Keratinocyte (primary cell): ENCODE data around the gene TUBB3. TPM values are rescaled to one million over a fixed set of nuclear protein-coding genes. Genes with fewer than 3 reads are reported as not detected.

Experiments used
- DNase-seq: peaks from one replicate; pipeline ENCODE4 v3.0.0-alpha.2; 2011; ENCODE audit warnings: low read depth, missing footprints, low spot score
- FAIRE-seq: peaks from 2 replicates; lab custom pipeline; 2011; peaks lifted over from hg19 to GRCh38; lab: Jason Lieb, UNC
- H2AFZ ChIP-seq: 2 replicates; pipeline ENCODE4 v1.6.0; 2012; ENCODE audit warnings: low read length, control low read depth, inconsistent platforms; ENCODE audit not compliant: control insufficient read depth
- H3K27ac ChIP-seq: 2 replicates; pipeline ENCODE4 v1.5.1; 2011; ENCODE audit warnings: low read length; ENCODE audit not compliant: control insufficient read depth, insufficient read depth
- H3K27me3 ChIP-seq: 3 replicates; pipeline ENCODE4 v1.6.0; 2011; ENCODE audit warnings: low read length; ENCODE audit not compliant: control insufficient read depth, insufficient read depth; ENCODE audit errors: extremely low read depth
- H3K36me3 ChIP-seq, 2 experiments: 2 replicates in 1 of 2; 3 replicates in 1 of 2; pipeline ENCODE4 v1.5.1; 2011; ENCODE audit warnings: low read length in 2 of 2, mild to moderate bottlenecking in 1 of 2; ENCODE audit not compliant: control insufficient read depth in 2 of 2, insufficient read depth in 2 of 2; ENCODE audit errors: extremely low read depth in 1 of 2
- H3K4me1 ChIP-seq: 3 replicates; pipeline ENCODE4 v1.5.1; 2011; ENCODE audit warnings: low read length; ENCODE audit not compliant: control insufficient read depth, insufficient read depth; ENCODE audit errors: extremely low read depth
- H3K4me2 ChIP-seq: 3 replicates; pipeline ENCODE4 v1.6.0; 2011; ENCODE audit warnings: low read depth, low read length; ENCODE audit not compliant: control insufficient read depth, insufficient read depth; ENCODE audit errors: extremely low read depth
- H3K4me3 ChIP-seq, 3 experiments: fragments of 200-600 bp in 1 of 3; sonication (generic) in 1 of 3; 2 replicates in 2 of 3; 3 replicates in 1 of 3; pipeline ENCODE4 v1.5.1; 2011 to 2016; ENCODE audit warnings: low read length in 3 of 3, mild to moderate bottlenecking in 3 of 3, control low read depth in 2 of 3, inconsistent platforms in 1 of 3, low read depth in 1 of 3, mixed read lengths in 1 of 3, mixed run types in 1 of 3, moderate library complexity in 1 of 3; ENCODE audit not compliant: control insufficient read depth in 2 of 3, insufficient read depth in 2 of 3; ENCODE audit errors: extremely low read depth in 1 of 3
- H3K79me2 ChIP-seq: 2 replicates; pipeline ENCODE4 v1.6.0; 2012; ENCODE audit warnings: low read length; ENCODE audit not compliant: control insufficient read depth, insufficient read depth
- H3K9ac ChIP-seq: 3 replicates; pipeline ENCODE4 v1.6.0; 2011; ENCODE audit warnings: low read length; ENCODE audit not compliant: control insufficient read depth, insufficient read depth; ENCODE audit errors: extremely low read depth
- H3K9me1 ChIP-seq: 3 replicates; pipeline ENCODE4 v1.6.0; 2011; ENCODE audit warnings: low read length; ENCODE audit not compliant: control insufficient read depth, insufficient read depth; ENCODE audit errors: extremely low read depth
- H3K9me3 ChIP-seq: 2 replicates; pipeline ENCODE4 v1.5.1; 2012; ENCODE audit warnings: low read depth, low read length; ENCODE audit not compliant: control insufficient read depth
- H4K20me1 ChIP-seq: 3 replicates; pipeline ENCODE4 v1.6.0; 2011; ENCODE audit warnings: low read length; ENCODE audit not compliant: control insufficient read depth, insufficient read depth; ENCODE audit errors: extremely low read depth
- CTCF ChIP-seq, 3 experiments: IDR thresholded peaks in 1 of 3; conservative IDR thresholded peaks in 1 of 3; optimal IDR thresholded peaks in 1 of 3; 2 replicates in 2 of 3; 3 replicates in 1 of 3; pipeline versions ENCODE3 to v1.5.1; 2011; ENCODE audit warnings: low read length in 3 of 3, mild to moderate bottlenecking in 3 of 3, moderate library complexity in 2 of 3, control low read depth in 1 of 3, inconsistent platforms in 1 of 3; ENCODE audit not compliant: insufficient read depth in 2 of 3; ENCODE audit errors: extremely low read depth in 1 of 3
- EZH2 ChIP-seq: IDR thresholded peaks from one replicate; pipeline ENCODE4 v1.6.1; 2012; ENCODE audit warnings: inconsistent platforms, mild to moderate bottlenecking, low read length, moderate library complexity
- dilution Hi-C: fragments of 300-500 bp; cut with MboI; formaldehyde crosslinking; loops from one replicate; pipeline ENCODE4 v1.7.0; 2020; ENCODE audit warnings: low sequenced_read_pairs; ENCODE audit not compliant: extremely low pct_ligation_motif_present
- polyA plus RNA-seq, 5 experiments: library from polyadenylated mRNA; depleted of rRNA in 3 of 5; stranded (reverse) in 3 of 5; stranded (forward) in 1 of 5; unstranded in 1 of 5; fragments of >200 nt; gene quantifications; 1 replicate in 1 of 5; 2 replicates in 3 of 5; 3 replicates in 1 of 5; pipeline versions ENCODE4 v1.2.1 to v1.2.3, GENCODE V29; 2011 to 2012; ENCODE audit warnings: missing spikeins in 2 of 5, low read depth in 1 of 5, low replicate concordance in 1 of 5

Gene TUBB3
- polyA plus RNA-seq, 1 donor (not counting 4 experiments of a cell fraction or from before 2014, with no cell fraction given): 34.0 TPM

- H3K9me3 ChIP-seq: no peaks in the 10 kb centered on the region
- no peak overlapping the region for H3K4me2 ChIP-seq
- no peaks in the 10 kb centered on the region for H3K79me2 ChIP-seq
- H4K20me1 ChIP-seq: peaks cover 4% of the 10 kb centered on the region
- H3K36me3 ChIP-seq: peaks cover 14 to 18% of the 10 kb centered on the region in 2 experiments
- no peaks in the 10 kb centered on the region for H3K27me3 ChIP-seq
- peaks cover 17% of the 10 kb centered on the region for H3K4me1 ChIP-seq
- no peak for DNase-seq
- TF ChIP-seq CTCF (optimal IDR thresholded peaks at IDR 0.05 in 1 of 3, IDR thresholded peaks at IDR 0.05 in 1 of 3, conservative IDR thresholded peaks at IDR 0.05 in 1 of 3; ENCODE audit: extremely low read depth in 1 of 3, insufficient read depth in 2 of 3, low read length in 3 of 3) (no peak), EZH2 (no peak)
- no peaks in the 10 kb centered on the region for H3K9me1 ChIP-seq
- H3K4me3 ChIP-seq: no peak overlapping the region
- H2AFZ ChIP-seq: no peak overlapping the region
- H3K27ac ChIP-seq: no peak overlapping the region
- H3K9ac ChIP-seq: no peak overlapping the region
- dilution Hi-C loops: no loop called here
- no peak for FAIRE-seq
These were observed 7.6 kb upstream of the TUBB3 start for GRCh38 chr16:89915303-89916232.

GRCh38 chr16:89917773-89918452 lies 5.2 kb upstream of the TUBB3 start:
- H3K36me3 ChIP-seq: peaks cover under 1 to 4% of the 10 kb centered on the region in 2 experiments
- DNase-seq (no peak), FAIRE-seq (peak; percentile 82)
- peak overlapping the region; percentile 36 for H3K9ac ChIP-seq
- H3K27me3 ChIP-seq: no peaks in the 10 kb centered on the region
- H3K4me2 ChIP-seq: peak overlapping the region; percentile 92
- H3K4me3 ChIP-seq: peak overlapping the region; percentile 17 to 32 (median 29)
- dilution Hi-C loops: no loop called here
- no peaks in the 10 kb centered on the region for H3K79me2 ChIP-seq
- H4K20me1 ChIP-seq: peaks cover 4% of the 10 kb centered on the region
- TF ChIP-seq EZH2: no peak
- TF ChIP-seq CTCF (optimal IDR thresholded peaks at IDR 0.05 in 1 of 3, IDR thresholded peaks at IDR 0.05 in 1 of 3, conservative IDR thresholded peaks at IDR 0.05 in 1 of 3; ENCODE audit: extremely low read depth in 1 of 3, insufficient read depth in 2 of 3, low read length in 3 of 3): no peak
- no peak overlapping the region for H3K27ac ChIP-seq
- peaks cover 30% of the 10 kb centered on the region for H3K4me1 ChIP-seq
- peak overlapping the region; percentile 54 for H2AFZ ChIP-seq
- H3K9me3 ChIP-seq: no peaks in the 10 kb centered on the region
- no peaks in the 10 kb centered on the region for H3K9me1 ChIP-seq
